ENCODE results near the gene POLDIP3. TPM values are rescaled to one million over a fixed set of nuclear protein-coding genes. Genes with fewer than 3 reads are reported as not detected.

The POLDIP3 gene
- total and polyA plus RNA-seq, 2 donors (not counting 1 experiment from before 2014, with no cell fraction given): 28.2 to 31.0 TPM

- TF ChIP-seq CTCF (conservative IDR thresholded peaks at IDR 0.05 in 1 of 2, IDR thresholded peaks at IDR 0.05 in 1 of 2; ENCODE audit: low read depth in 1 of 2, low read length in 2 of 2) (no peak), EZH2 (IDR thresholded peaks at IDR 0.05; ENCODE audit: low read length, missing control alignments) (no peak)
- Histone ChIP-seq H3K4me1 (ENCODE audit: control insufficient read depth, extremely low read depth, insufficient read depth, low read length) (no peaks in the 10 kb centered on the region), H3K36me3 (ENCODE audit: control insufficient read depth, insufficient read depth, low read length) (peaks cover 12% of the 10 kb centered on the region), H3K4me2 (ENCODE audit: extremely low read depth, insufficient read depth, low read length) (no peak overlapping the region), H3K79me2 (ENCODE audit: control insufficient read depth, insufficient read depth, low read length) (peaks cover 2% of the 10 kb centered on the region), H2AFZ (ENCODE audit: low read length) (no peak overlapping the region), H3K4me3 (replicated peaks in 1 of 4; ENCODE audit: control extremely low read depth in 1 of 4, insufficient read depth in 1 of 4, low read depth in 3 of 4, low read length in 4 of 4) (no peak overlapping the region), H3K9ac (ENCODE audit: insufficient read depth, low read length) (no peak overlapping the region), H4K20me1 (ENCODE audit: control insufficient read depth, extremely low read depth, insufficient read depth, low read length) (no peaks in the 10 kb centered on the region), H3K27ac (ENCODE audit: insufficient read depth, low read length) (no peak overlapping the region), H3K9me3 (ENCODE audit: control insufficient read depth, insufficient read depth, low read depth, low read length) (no peaks in the 10 kb centered on the region), H3K27me3 (ENCODE audit: control insufficient read depth, insufficient read depth, low read length) (no peaks in the 10 kb centered on the region)
- no peak for DNase-seq (ENCODE audit: low read depth in 2 of 2)
These were observed 29.6 kb downstream of the POLDIP3 start for GRCh38 chr22:42585096-42585495.

GRCh38 chr22:42584364-42584940, 30.2 kb downstream of the POLDIP3 start:
- H3K27me3 ChIP-seq (ENCODE audit: control insufficient read depth, insufficient read depth, low read length): no peaks in the 10 kb centered on the region
- H3K27ac ChIP-seq (ENCODE audit: insufficient read depth, low read length): no peak overlapping the region
- H3K4me1 ChIP-seq (ENCODE audit: control insufficient read depth, extremely low read depth, insufficient read depth, low read length): no peaks in the 10 kb centered on the region
- no peak for DNase-seq (ENCODE audit: low read depth in 2 of 2)
- no peak for TF ChIP-seq EZH2 (IDR thresholded peaks at IDR 0.05; ENCODE audit: low read length, missing control alignments)
- no peak for TF ChIP-seq CTCF (conservative IDR thresholded peaks at IDR 0.05 in 1 of 2, IDR thresholded peaks at IDR 0.05 in 1 of 2; ENCODE audit: low read depth in 1 of 2, low read length in 2 of 2)
- H2AFZ ChIP-seq (ENCODE audit: low read length): no peak overlapping the region
- no peak overlapping the region for H3K9ac ChIP-seq (ENCODE audit: insufficient read depth, low read length)
- H3K4me2 ChIP-seq (ENCODE audit: extremely low read depth, insufficient read depth, low read length): no peak overlapping the region
- H3K36me3 ChIP-seq (ENCODE audit: control insufficient read depth, insufficient read depth, low read length): peaks cover 12% of the 10 kb centered on the region
- no peaks in the 10 kb centered on the region for H4K20me1 ChIP-seq (ENCODE audit: control insufficient read depth, extremely low read depth, insufficient read depth, low read length)
- no peaks in the 10 kb centered on the region for H3K9me3 ChIP-seq (ENCODE audit: control insufficient read depth, insufficient read depth, low read depth, low read length)
- no peak overlapping the region for H3K4me3 ChIP-seq (replicated peaks in 1 of 4; ENCODE audit: control extremely low read depth in 1 of 4, insufficient read depth in 1 of 4, low read depth in 3 of 4, low read length in 4 of 4)
- H3K79me2 ChIP-seq (ENCODE audit: control insufficient read depth, insufficient read depth, low read length): peaks cover 2% of the 10 kb centered on the region

- Histone ChIP-seq H3K36me3 (ENCODE audit: control insufficient read depth, insufficient read depth, low read length) (peaks cover 15% of the 10 kb centered on the region), H3K4me1 (ENCODE audit: control insufficient read depth, extremely low read depth, insufficient read depth, low read length) (no peaks in the 10 kb centered on the region), H3K4me3 (replicated peaks in 1 of 4; ENCODE audit: control extremely low read depth in 1 of 4, insufficient read depth in 1 of 4, low read depth in 3 of 4, low read length in 4 of 4) (no peak overlapping the region), H2AFZ (ENCODE audit: low read length) (no peak overlapping the region), H3K79me2 (ENCODE audit: control insufficient read depth, insufficient read depth, low read length) (peaks cover 2% of the 10 kb centered on the region), H3K27me3 (ENCODE audit: control insufficient read depth, insufficient read depth, low read length) (no peaks in the 10 kb centered on the region), H4K20me1 (ENCODE audit: control insufficient read depth, extremely low read depth, insufficient read depth, low read length) (no peaks in the 10 kb centered on the region), H3K27ac (ENCODE audit: insufficient read depth, low read length) (no peak overlapping the region), H3K4me2 (ENCODE audit: extremely low read depth, insufficient read depth, low read length) (no peak overlapping the region), H3K9ac (ENCODE audit: insufficient read depth, low read length) (no peak overlapping the region), H3K9me3 (ENCODE audit: control insufficient read depth, insufficient read depth, low read depth, low read length) (no peaks in the 10 kb centered on the region)
- no peak for DNase-seq (ENCODE audit: low read depth in 2 of 2)
- no peak for TF ChIP-seq EZH2 (IDR thresholded peaks at IDR 0.05; ENCODE audit: low read length, missing control alignments)
- TF ChIP-seq CTCF (conservative IDR thresholded peaks at IDR 0.05 in 1 of 2, IDR thresholded peaks at IDR 0.05 in 1 of 2; ENCODE audit: low read depth in 1 of 2, low read length in 2 of 2): no peak
These were observed 31.7 kb downstream of the POLDIP3 start for GRCh38 chr22:42582987-42583386.
